GM18861 (cell line): ENCODE results near the gene MRPL14.

Source experiments
- ATAC-seq: cut with Tn5 transposase; IDR thresholded peaks from one replicate; pipeline ENCODE4 v1.9.1; 2021; ENCODE audit not compliant: unreplicated experiment

MRPL14 gene

GRCh38 chr6:44127186-44128019 lies at the start of gene MRPL14, which contains the start of gene TMEM63B:
TSS of gene MRPL14 (minus strand) at chr6:44127452. CDS start at chr6:44116611, 10,841 bp downstream.
TSS of gene TMEM63B (plus strand) at chr6:44127554. CDS start at chr6:44134585, 7,031 bp downstream.
- peak; percentile 38 for ATAC-seq

- ATAC-seq, result no peak
Observed at GRCh38 chr6:44176130-44176761, 49.0 kb upstream of the MRPL14 start.

- ATAC-seq, result peak; percentile 44
Observed at GRCh38 chr6:44172731-44173500, 45.7 kb upstream of the MRPL14 start.

- no peak for ATAC-seq
Observed at GRCh38 chr6:44171899-44172546, 44.8 kb upstream of the MRPL14 start.

- no peak for ATAC-seq
Observed at GRCh38 chr6:44169886-44170570, 42.8 kb upstream of the MRPL14 start.

- ATAC-seq, result no peak
Observed at GRCh38 chr6:44169154-44169553, 41.9 kb upstream of the MRPL14 start.

GRCh38 chr6:44167567-44167966 lies 40.3 kb upstream of the MRPL14 start:
- no peak for ATAC-seq

GRCh38 chr6:44166591-44167184 lies 39.4 kb upstream of the MRPL14 start:
- ATAC-seq, result no peak

- no peak for ATAC-seq
Observed at GRCh38 chr6:44166116-44166515, 38.9 kb upstream of the MRPL14 start.

- no peak for ATAC-seq
Observed at GRCh38 chr6:44162876-44163625, 35.8 kb upstream of the MRPL14 start.

GRCh38 chr6:44161997-44162338 lies 34.7 kb upstream of the MRPL14 start:
- ATAC-seq, result no peak

- no peak for ATAC-seq
Observed at GRCh38 chr6:44158770-44159228, 31.5 kb upstream of the MRPL14 start, which contains the start of gene CAPN11. TSS of gene CAPN11 (plus strand) at chr6:44158820. CDS start at chr6:44158849, 29 bp downstream.

GRCh38 chr6:44157152-44157521 lies 29.9 kb upstream of the MRPL14 start:
- ATAC-seq, result no peak

- no peak for ATAC-seq
Observed at GRCh38 chr6:44156494-44157151, 29.4 kb upstream of the MRPL14 start.

- ATAC-seq, result no peak
Observed at GRCh38 chr6:44154067-44154466, 26.8 kb upstream of the MRPL14 start.

GRCh38 chr6:44152533-44152932 lies 25.3 kb upstream of the MRPL14 start:
- ATAC-seq, result no peak

GRCh38 chr6:44152109-44152461 lies 24.8 kb upstream of the MRPL14 start:
- ATAC-seq, result no peak

GRCh38 chr6:44151348-44152108 lies 24.3 kb upstream of the MRPL14 start:
- ATAC-seq, result peak; percentile 77
